T1000 (cell line): Measurements from ENCODE around the gene THADA.
A peak's percentile ranks its signal among the peaks of the same experiment; 100 is the strongest.

Experiments used
- DNase-seq: peaks from one replicate; lab custom pipeline; 2025; ENCODE audit warnings: mixed read lengths; lab: John Stamatoyannopoulos, UW

THADA gene

GRCh38 chr2:43224571-43225092, 371.2 kb downstream of the THADA start:
- peak; percentile 40 for DNase-seq

- DNase-seq = peak; percentile 46
These were observed 371.7 kb downstream of the THADA start for GRCh38 chr2:43224131-43224570.

GRCh38 chr2:43223521-43224001, 372.3 kb downstream of the THADA start:
- no peak for DNase-seq

- DNase-seq = no peak
These were observed 373.1 kb downstream of the THADA start for GRCh38 chr2:43222475-43223309.

- DNase-seq = peak; percentile 76
These were observed 373.9 kb downstream of the THADA start for GRCh38 chr2:43221763-43222474.

- no peak for DNase-seq
These were observed 374.6 kb downstream of the THADA start for GRCh38 chr2:43221124-43221762.

- no peak for DNase-seq
These were observed 375.1 kb downstream of the THADA start for GRCh38 chr2:43220760-43221123.

GRCh38 chr2:43220229-43220751, 375.5 kb downstream of the THADA start:
- DNase-seq = no peak

- peak; percentile 68 for DNase-seq
These were observed 376.2 kb downstream of the THADA start for GRCh38 chr2:43219383-43220228.

GRCh38 chr2:43218702-43219382, 377.0 kb downstream of the THADA start:
- no peak for DNase-seq

GRCh38 chr2:43218155-43218701, 377.6 kb downstream of the THADA start:
- no peak for DNase-seq

GRCh38 chr2:43217228-43218154, 378.3 kb downstream of the THADA start:
- DNase-seq = no peak

GRCh38 chr2:43216629-43217028, 379.2 kb downstream of the THADA start:
- DNase-seq = no peak

- no peak for DNase-seq
These were observed 380.1 kb downstream of the THADA start for GRCh38 chr2:43215673-43216255.

- no peak for DNase-seq
These were observed 381.6 kb downstream of the THADA start for GRCh38 chr2:43214253-43214652.

- DNase-seq = no peak
These were observed 382.9 kb downstream of the THADA start for GRCh38 chr2:43212931-43213330.

GRCh38 chr2:43212216-43212835, 383.5 kb downstream of the THADA start:
- no peak for DNase-seq
